ENCODE measurements around the gene RGPD4.
"Not testable (repeated sequence)": the region's sequence is repeated elsewhere in the genome, so short reads cannot be mapped to it uniquely, and the experiment has no call there.

Gene RGPD4

DNA sequence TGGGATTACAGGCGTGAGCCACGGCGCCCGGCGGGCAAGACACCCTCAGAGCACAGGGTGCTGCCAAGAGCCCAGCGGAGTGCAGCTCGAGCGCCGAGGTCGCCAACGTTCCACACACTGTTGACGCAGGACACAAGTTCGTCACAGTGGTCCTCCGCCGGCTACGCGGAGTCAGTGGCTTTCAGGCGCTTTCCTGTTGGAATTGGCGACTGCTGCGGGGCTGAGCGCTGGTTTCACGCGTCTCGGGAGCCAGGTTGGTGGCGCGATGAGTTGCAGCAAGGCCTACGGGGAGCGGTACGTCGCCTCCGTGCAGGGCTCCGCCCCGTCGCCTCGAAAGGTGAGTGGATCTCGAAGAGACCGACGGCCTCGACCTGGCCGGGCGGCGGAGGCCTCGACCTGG is at the start of gene RGPD4:
Gene RGPD4, plus strand, starts transcription at position 144 of the 400 bp plus-strand sequence. Its CDS starts 122 bp downstream, at position 266.
- not testable (repeated sequence) for H3K4me3 ChIP-seq (ENCODE audit: control insufficient read depth, low read depth, low read length); DNase-seq (ENCODE audit: low read depth)

DNA sequence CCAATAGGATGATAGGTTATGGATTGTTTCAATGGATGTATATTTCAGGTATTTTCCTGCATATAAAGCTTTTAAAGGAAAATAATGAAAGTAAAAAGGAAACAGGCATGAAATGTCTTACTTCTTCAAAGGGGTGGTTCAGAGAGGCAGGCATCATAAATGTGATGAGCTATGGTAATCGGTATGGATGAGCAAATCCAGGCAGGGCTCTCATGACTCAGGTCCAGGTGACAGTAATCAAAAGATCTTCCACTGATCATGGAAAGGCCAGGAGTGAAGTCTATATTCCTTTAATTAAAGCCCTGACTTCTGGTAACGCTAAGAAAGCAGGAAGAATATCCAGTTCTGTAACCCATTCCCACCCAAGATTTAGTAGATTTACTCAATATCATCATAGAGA is 48.7 kb upstream of the RGPD4 start:
- DNase-seq (ENCODE audit: low read depth), result no peak
- H3K4me3 ChIP-seq (ENCODE audit: control insufficient read depth, low read depth, low read length), result no peak overlapping the region
- TF ChIP-seq, protein P1, sequence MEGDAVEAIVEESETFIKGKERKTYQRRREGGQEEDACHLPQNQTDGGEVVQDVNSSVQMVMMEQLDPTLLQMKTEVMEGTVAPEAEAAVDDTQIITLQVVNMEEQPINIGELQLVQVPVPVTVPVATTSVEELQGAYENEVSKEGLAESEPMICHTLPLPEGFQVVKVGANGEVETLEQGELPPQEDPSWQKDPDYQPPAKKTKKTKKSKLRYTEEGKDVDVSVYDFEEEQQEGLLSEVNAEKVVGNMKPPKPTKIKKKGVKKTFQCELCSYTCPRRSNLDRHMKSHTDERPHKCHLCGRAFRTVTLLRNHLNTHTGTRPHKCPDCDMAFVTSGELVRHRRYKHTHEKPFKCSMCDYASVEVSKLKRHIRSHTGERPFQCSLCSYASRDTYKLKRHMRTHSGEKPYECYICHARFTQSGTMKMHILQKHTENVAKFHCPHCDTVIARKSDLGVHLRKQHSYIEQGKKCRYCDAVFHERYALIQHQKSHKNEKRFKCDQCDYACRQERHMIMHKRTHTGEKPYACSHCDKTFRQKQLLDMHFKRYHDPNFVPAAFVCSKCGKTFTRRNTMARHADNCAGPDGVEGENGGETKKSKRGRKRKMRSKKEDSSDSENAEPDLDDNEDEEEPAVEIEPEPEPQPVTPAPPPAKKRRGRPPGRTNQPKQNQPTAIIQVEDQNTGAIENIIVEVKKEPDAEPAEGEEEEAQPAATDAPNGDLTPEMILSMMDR (IDR thresholded peaks at IDR 0.05; ENCODE audit: control insufficient read depth, insufficient read depth, low read depth, low read length, missing control alignments), result no peak

GRCh38 chr2:107785756-107786155 is 40.9 kb upstream of the RGPD4 start:
- DNase-seq (ENCODE audit: low read depth), result no peak
- TF ChIP-seq, protein P1 (IDR thresholded peaks at IDR 0.05; ENCODE audit: control insufficient read depth, insufficient read depth, low read depth, low read length, missing control alignments), result no peak
- H3K4me3 ChIP-seq (ENCODE audit: control insufficient read depth, low read depth, low read length), result no peak overlapping the region

DNA sequence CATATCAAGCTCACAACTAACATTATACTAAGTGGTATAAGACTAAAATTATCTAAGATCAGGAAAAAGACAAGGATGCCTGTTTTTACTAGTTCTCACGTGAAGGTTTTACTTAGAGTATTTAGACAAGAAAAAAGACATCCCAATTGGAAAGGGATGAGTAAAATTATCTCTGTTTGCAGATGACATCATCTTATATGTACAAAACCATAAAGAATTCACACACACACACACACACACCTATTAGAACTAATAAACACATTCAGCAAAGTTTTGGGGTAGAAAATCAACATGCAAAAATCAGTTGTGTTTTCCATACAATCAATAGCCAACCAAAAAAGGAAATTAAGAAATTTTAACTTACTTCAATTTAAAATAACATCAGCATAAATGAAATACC is 35.9 kb upstream of the RGPD4 start:
- TF ChIP-seq, protein P1 (IDR thresholded peaks at IDR 0.05; ENCODE audit: control insufficient read depth, insufficient read depth, low read depth, low read length, missing control alignments), result no peak

DNA sequence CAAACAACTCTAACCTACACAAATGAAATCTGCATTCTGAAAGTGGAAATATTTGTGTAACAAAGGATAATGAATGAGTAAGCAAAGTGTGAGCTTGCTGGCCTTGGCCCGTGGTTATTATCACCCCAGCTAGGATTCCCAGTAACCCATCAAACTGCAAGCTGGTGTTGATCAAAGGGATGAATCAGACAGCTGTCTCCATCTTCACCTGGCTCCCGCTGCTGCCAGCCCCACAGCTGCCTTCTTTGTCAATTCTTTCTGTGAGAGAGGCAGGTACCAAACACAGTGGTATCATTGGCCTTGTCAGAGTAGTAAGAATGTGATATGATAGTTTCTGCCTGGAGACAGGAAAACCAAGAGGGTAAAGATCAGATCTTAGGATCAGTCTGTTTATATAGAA is 25.2 kb upstream of the RGPD4 start:
- H3K4me3 ChIP-seq (ENCODE audit: control insufficient read depth, low read depth, low read length), result no peak overlapping the region
- DNase-seq (ENCODE audit: low read depth), result no peak
- TF ChIP-seq, protein P1 (IDR thresholded peaks at IDR 0.05; ENCODE audit: control insufficient read depth, insufficient read depth, low read depth, low read length, missing control alignments), result no peak

More for the DNA sequence above, 35.9 kb upstream of the RGPD4 start:
- no peak for DNase-seq (ENCODE audit: low read depth)
- H3K4me3 ChIP-seq (ENCODE audit: control insufficient read depth, low read depth, low read length), result no peak overlapping the region

GRCh38 chr2:107804608-107805498 is 21.8 kb upstream of the RGPD4 start:
- H3K4me3 ChIP-seq (ENCODE audit: control insufficient read depth, low read depth, low read length), result no peak overlapping the region
- TF ChIP-seq, protein P1 (IDR thresholded peaks at IDR 0.05; ENCODE audit: control insufficient read depth, insufficient read depth, low read depth, low read length, missing control alignments), result no peak
- no peak for DNase-seq (ENCODE audit: low read depth)

- no peak for DNase-seq (ENCODE audit: low read depth)
- H3K4me3 ChIP-seq (ENCODE audit: control insufficient read depth, low read depth, low read length), result no peak overlapping the region
- TF ChIP-seq, protein P1 (IDR thresholded peaks at IDR 0.05; ENCODE audit: control insufficient read depth, insufficient read depth, low read depth, low read length, missing control alignments), result no peak
Measured at GRCh38 chr2:107806901-107807300, 19.8 kb upstream of the RGPD4 start.

All from AG09309 (cell line).